ENCODE results near the gene TMEM131. TPM values are rescaled to one million over a fixed set of nuclear protein-coding genes. Genes with fewer than 3 reads are reported as not detected.
"Not testable (repeated sequence)": the region's sequence is repeated elsewhere in the genome, so short reads cannot be mapped to it uniquely, and the experiment has no call there.

TMEM131 gene
- total RNA-seq, 1 donor from 2014 or later = 33.8 TPM

DNA sequence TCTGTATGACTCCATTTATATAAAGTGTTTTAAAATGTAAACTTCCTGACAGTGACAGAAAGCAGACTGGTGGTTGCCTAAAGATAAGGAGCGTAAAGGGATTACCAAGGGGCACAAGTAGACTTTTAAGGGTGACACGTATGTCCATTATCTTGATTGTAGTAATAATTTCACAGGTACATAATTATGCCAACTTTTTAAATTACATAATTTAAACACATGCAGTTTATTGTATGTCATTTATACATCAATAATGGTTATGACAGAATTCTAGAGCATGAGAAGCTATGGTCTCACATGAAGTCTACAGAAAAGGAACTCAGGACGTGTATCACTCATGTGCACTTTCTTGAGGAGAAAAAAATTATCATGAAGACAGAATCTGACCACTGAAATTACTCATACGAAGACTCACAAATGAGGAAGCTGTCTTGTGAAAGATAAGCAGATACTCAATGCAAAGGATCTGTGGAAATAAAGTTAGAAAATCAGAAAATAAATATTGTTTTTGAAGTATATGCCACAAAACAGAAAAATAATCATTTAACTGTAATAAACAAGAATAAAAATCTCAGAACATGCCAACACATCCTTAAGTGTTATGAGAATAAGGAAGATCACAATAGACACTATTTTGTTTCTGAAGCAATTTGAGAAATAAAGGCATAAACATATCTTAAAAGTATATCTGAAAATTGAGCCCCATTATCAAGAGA is 84.4 kb downstream of the TMEM131 start:
- ATAC-seq = no peak

DNA sequence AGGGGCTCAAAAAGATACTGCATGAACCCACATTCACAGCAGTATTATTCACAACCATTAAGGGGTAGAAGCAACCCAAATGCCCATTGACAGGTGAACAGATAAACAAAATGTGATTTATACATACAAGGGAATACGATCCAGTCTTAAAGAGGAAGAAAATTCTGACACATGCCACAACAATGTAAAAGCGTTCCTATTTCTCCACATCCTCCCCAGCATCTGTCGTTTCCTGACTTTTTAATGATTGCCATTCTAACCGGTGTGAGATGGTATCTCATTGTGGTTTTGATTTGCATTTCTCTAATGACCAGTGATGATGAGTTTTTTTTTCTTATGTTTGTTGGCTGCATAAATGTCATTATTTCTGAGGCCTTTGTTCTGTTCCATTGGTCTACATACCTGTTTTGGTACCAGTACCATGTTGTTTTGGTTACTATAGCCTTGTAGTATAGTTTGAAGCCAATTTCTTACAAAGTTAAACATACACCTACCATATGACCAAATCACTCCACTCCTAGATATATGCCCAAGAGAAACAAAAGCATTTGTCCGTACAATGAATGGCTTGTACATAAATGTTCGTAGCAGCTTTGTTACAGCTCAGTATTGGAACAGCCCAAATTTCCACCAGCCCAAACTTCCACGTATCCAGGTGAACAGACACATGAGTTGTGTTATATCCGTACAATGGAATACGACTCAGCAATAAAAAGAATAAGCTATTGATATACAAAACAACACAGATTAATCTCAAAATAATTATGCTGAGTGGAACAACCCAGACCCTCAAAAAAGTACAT is 85.1 kb downstream of the TMEM131 start:
- ATAC-seq = no peak

DNA sequence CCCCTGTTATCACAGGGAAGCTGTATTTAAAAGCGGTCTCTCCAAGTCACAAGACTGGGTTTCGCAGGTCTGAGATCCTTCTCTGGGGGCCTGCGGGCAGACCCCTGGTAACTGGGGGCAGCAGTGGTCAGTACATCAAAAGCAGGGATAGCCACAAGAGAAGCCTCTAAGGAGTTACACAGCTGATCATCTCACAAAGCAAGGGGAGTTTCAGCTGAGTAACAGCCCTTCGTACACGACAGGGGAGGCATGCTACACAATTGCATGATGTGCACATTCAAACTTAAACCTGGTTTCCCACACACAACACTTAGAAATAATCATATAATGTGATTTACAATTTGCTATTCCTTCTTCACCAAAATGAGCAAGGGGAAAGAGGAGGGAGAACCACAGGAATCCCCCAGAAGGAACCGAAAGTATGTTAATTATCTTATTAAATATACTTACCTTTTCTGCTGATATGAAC is 87.5 kb downstream of the TMEM131 start:
- no peak for ATAC-seq

DNA sequence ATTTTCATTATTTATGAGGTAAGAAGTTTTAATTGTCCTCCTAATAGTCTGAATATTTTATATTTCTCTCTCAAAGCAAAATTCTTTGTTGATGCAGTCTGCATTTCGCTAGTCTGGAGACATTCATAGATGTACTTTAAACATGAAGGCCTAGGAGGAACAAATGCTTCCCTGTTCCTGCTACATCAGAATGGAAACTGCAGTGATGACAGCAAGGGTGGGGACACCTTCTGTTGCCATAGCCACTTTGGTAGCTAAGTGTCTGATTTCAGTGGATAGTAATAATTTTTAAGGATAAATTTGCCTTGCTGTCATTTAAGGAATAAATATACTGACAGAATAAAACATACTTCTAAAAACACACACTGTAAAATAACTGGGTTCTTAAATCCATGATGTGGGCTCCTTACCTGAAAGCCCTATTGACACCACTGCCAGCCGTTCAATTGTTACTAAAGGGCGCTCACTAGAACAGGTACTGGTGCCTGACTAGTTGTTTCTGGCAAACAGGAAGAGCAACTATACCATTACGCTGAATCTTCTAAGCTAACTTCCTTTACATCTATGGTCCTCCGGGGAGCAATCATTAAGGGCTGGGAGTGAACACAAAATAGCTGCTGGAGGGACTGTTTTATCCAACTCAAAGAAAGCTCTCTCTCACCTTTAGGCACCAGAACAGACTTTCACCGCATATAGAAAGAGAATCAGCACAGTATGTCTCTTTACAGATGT is 88.2 kb downstream of the TMEM131 start:
- ATAC-seq = peak; percentile 38

DNA sequence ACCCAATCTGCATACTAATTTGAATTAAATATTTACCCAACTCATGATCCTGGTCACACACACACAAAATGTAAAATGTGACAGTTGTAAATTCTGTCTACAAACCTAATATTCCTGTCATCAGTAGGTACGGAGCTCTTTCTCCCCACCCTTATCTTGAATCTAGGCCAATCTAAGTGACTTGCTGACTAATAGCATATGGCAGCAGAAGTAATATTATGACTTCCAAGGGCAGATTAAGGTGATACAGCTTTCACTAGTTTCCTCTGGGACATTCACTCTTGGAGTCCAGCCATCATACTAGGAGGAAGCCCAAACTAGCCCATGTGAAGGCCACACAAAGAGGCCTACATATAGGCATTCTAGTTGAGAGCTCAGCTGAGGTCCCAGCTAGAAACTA is 89.4 kb downstream of the TMEM131 start:
- ATAC-seq = peak; percentile 31

DNA sequence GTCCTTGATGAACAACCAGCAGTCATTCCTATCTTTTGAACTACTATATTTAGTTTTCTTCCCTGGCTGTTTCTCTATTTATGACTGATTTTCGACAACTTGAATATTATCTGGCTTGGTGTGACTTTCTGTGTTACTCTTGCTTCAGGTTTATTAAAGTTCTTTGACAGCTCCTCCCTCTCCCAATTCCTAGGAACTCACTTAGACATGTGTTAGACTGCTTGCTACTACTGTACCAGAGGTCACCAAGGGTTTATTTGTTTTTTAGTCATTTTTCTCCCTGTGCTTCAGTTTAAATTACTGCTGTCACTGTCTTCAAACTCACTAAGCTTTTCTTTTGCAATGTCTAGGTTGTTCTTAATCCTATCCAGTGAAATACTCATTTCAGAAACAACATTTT is 90.5 kb downstream of the TMEM131 start:
- ATAC-seq = no peak

DNA sequence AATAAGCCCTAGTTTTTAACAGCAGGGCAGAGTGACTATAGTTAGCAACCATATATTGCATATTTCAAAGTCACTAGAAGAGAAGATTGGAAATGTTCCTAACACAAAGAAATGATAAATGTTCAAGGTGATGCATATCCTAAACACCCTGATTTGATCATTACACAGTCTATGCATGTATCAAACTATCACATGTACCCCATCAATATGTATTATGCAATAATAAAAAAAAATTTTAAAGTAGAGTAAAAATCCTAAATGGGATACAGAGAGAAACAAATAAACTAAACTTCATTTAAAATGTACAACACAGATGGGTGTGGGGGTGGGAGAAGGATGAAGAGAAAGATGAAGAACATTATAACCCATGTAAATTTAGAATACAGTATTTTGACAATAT is 93.9 kb downstream of the TMEM131 start:
- no peak for ATAC-seq

DNA sequence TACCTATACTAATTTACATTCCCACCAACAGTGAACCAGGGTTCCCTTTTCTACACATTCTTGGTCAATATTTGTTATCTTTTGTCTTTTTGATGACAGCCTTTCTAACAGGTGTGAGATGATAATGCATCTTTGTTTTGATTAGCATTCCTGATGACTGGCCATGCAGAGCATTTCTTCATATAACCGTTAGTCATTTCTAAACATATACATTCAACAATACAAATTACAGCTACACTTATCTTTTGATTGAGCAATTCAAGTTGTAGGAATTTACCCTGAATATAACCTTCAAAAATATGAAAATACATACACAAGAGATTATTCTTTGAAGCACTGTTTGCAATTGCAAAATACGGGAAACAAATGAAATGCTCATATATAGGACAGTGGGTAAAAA is 94.9 kb downstream of the TMEM131 start:
- ATAC-seq = no peak

DNA sequence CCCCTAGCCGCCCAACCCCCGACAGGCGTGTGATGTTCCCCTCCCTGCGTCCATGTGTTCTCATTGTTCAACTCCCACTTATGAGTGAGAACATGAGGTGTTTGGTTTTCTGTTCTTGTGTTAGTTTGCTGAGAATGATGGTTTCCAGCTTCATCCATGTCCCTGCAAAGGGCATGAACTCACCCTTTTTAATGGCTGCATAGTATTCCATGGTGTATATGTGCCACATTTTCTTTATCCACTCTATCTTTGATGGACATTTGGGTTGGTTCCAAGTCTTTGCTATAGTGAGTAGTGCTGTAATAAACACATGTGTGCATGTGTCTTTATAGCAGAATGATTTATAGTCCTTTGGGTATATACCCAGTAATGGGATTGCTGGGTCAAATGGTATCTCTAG is 102.7 kb downstream of the TMEM131 start:
- ATAC-seq = not testable (repeated sequence)

DNA sequence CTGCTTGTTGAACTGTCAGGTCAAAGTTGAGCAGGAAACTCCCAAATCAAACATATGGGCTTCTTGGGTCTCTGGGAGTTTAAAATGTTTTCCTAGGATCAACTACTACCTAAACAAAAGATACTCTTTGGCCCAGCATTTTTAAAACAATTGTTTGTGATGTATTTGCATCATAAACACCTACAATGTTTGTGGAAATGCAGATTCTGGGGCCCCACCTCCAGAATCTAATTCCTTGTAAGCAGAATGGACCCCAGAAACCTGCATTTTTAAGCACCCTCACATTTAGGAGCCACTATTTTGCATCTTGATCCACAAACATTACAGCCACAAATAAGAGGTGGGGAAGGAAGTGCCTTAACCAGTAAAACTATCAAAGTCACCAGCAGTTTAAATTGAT is 104.1 kb downstream of the TMEM131 start:
- no peak for ATAC-seq

DNA sequence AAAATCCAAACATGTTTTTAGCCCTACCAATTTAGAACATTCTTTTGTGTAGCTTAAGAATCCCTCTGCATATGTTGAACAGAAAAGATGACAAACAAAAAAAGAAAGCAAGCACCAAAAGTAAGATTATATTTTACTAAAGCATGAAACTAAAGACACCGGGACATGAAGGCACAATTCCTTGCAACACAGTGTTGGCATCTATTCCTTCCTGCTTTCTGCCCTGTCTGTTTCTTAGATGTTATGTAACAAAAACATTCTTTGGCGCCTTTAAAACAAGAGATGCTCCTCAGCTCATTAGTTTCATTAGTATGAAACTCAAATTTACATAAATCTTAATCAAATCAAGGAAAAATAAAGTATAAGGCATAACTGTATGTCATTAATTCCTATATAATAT is 106.6 kb downstream of the TMEM131 start:
- ATAC-seq = no peak

DNA sequence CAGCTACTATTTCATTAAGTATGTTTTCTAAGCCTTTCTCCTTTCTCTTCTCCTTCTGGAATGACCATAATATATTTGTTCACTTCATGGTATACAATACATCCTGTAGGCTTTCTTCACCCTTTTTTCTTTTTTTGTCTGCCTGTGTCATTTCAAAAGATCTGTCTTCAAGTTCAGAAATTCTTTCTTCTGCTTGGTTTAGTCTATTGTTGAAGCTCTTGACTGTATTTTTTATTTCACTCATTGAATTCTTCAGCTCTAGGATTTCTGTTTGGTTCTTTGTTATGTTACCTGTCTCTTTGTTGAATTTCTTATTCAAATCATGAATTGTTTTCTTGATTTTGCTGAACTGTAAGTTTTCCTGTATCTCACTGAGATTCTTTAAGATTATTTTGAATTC is 109.9 kb downstream of the TMEM131 start:
- ATAC-seq = no peak

DNA sequence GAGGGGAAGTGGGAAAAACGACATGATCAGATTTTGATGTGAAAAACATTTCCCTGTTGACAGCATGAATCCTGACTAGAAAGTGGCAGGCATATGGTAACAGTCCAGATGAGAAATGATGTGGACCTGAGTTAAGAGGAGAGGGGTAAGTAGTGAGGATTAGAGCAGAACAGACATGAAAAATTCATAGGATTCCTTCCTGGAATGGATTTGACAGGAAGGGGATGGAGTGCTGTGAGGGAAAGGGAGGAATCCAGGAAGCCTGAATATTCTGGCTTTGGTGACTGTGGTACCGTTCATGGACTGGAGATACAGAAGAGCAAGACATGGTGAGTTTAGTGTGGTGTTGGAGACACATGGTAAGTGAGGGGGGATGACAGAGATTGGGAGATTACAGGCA is 115.4 kb downstream of the TMEM131 start:
- ATAC-seq = no peak

DNA sequence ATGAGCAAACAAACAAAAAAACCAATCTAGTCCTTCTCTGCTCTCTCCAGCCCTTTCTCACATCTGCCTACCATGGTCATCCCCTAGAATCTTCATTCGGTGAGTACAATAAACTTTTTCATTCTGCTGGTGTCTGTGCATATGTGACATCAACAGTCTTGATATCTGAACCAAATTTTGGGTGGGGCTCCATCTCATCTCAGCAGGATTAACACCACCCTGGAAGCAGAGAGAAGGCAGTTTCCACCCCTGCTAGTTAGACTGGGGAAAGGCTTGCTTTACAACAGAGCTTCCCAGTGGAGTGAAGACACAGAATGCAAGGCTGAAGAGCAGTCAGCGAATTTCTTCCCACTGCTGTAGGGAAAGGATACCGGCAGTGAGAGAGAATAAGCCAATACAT is 116.9 kb downstream of the TMEM131 start:
- ATAC-seq = no peak

DNA sequence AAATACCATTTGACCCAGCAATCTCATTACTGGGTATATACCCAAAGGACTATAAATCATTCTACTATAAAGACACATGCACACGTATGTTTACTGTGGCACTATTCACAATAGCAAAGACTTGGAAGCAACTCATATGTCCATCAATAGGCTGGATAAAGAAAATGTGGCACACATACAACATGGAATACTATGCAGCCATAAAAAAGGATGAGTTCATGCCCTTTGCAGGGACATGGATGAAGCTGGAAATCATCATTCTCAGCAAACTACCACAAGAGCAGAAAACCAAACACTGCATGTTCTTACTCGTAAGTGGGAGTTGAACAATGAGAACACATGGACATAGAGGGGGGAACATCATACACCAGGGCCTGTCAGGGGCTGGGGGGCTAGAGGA is 117.4 kb downstream of the TMEM131 start:
- ATAC-seq = not testable (repeated sequence)

DNA sequence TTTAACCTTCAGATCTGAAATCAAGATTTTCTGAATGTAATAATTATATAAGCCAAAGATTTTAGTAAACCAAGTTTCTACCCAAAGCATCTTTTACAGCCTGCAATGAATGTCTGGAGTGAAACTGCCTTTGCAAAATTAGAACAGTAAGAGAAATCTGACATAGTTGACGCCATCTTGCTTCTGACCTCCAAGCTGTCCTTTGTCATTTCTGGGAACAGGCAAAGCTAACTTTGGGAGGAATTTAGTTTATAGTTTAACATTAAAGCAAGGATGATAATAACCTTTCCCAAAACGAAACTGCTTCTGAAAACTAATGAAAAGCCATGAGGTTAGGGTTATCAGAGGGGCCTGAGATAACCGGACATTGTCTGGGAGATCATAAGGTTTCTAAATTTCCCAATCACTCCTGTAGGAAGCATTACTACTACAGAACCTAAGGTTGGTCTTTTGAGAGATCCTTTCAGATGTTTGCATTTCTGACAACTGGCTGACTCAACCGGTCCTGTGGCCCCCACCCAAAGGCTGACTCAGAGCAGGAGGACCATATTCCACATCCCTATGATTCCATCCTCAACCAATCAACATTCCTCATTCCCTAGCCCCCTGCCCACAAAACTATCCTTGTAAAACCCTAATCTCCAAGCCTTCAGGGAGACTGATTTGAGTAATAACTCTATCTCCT is 124.5 kb downstream of the TMEM131 start:
- peak; percentile 69 for ATAC-seq

DNA sequence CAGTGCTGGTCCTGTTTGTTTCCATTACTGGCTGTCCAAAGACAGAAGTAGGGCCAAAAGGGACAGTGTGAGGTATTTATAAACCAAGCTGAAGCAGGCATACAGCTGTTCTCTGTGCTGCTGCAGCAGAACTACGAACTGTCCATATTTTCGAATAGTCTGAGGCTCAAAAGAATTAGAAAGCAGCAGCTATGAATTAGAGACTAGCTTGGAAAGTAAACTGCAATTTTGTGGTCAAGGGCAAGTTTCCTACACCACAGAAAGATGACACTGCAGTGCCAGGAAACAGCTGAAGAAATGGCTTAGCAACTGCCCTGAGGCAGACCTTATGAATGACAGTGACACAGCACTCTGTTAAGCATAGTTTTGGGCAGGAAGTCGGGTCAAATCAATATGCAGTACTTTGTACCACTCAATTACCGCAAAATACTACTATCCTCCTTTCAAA is 125.3 kb downstream of the TMEM131 start:
- ATAC-seq = peak; percentile 84

DNA sequence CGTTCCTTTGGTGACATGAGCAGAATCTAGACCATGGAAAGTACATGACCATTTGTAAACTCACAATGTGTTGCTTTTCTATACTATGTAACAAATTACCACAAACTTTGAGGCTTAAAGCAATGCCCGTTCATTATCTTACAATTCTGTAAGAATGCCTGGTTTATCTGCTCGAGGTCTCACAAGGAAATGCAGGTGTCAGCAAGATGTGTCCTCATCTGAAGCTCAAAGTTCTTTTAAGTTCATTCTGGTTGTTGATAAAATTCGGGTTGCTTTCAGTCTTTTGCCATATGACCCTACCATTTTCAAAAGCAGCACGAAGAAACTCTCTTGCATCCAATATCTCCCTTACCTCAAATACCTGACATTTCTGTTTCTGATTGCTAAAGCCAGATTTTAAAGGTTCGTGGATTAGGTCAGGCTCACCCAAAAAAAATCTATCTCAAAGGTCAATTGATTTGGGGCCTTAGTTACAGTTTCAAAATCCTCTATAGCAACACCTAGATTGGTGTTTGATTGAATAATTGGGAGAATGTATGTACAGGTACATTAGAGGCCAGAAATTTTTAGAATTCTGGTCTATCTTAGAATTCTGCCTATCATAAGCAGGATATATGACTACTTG is 125.9 kb downstream of the TMEM131 start:
- no peak for ATAC-seq

DNA sequence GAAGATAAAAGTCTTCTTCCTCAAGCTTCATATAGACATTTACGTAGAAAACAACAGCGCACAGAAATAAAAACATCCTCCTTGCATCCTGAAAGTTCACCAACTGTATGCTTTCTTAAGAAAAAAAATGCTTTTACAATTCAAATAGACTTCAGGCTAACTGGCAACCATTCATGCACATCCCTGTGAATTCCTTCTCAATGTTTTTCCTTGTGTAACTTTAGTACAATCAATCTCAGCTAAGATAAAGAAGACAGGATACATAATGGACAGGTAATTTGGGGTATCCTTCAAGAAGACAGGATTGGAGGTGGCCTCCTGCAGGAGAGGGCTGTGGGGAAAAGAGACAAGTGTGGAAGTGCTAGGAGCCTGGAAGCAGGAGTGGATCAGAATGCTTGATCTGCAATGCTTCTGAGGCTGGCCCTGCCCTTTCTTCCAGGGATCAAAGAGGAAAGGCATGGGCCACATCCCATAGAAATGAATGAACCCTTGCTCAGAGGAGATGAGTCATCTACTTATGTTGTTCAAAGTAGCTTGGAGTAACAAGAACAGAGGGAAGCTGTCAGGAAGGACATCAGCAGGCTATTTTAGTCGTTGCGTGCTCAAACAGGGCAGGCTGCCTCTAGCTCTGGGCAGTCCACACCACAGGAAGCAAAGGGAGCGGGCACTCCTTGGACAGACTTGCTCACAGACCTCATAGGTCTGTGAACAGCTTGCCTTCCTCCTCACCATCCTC is 126.6 kb downstream of the TMEM131 start:
- ATAC-seq = peak; percentile 89

DNA sequence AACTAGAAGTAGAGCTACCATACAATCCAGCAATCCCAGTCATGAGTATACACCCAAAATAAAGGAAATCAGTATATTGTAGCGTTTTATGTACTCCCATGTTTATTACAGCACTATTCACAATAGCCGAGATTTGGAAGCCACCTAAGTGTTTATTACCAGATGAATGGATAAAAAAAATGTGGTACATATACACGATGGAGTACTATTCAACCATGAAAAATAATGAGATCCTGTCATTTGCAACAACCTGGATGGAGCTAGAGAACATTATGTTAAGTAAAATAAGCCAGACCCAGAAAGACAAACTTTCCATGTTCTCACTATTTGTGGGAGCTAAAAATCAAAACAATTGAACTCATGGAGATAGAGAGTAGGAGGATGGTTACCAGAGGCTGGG is 131.9 kb downstream of the TMEM131 start:
- ATAC-seq = no peak

DNA sequence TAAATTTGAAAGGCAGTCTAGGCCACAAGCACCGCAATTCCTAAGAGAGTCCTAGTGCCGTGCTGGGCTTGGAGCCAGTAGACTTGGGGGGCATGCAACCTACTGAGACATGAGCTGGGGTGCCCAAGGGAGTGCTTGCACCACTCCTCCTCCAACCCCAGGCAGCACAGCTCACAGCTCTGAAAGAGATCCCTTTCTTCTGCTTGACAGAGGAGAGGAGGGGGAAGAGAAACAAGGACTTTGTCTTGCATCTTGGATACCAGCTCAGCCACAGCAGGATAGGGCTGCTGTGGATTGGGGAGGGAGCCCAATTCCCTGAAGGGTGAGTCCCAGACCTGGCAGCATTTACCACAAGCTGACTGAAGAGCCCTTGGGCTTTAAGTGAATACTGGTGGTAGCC is 134.6 kb downstream of the TMEM131 start:
- ATAC-seq = no peak

DNA sequence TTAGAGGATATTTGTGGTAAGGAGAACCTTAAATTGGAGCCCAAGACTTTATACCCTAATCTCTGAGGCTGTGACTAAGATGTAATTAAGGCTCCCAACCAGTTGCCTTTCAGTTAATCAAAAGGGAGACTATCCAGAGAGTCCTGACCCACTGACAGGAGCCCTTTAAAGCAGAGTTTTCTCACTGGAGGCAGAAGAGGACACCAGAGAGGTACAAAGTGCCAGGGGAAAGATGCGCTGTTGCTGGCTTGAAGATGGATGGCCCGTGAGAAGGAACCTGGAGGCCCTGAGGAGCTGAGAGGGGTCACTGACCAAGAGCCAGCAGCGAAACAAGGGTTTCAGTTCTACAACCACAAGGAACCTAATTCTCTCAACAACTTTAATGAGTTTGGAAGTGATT is 137.3 kb downstream of the TMEM131 start:
- no peak for ATAC-seq
